ENCODE measurements around the gene PPIB. TPM values are rescaled to one million over a fixed set of nuclear protein-coding genes. Genes with fewer than 3 reads are reported as not detected.

PPIB gene
- total and polyA plus RNA-seq, 5 experiments from 2014 or later: 154 to 581 (median 431) TPM

- DNase-seq (no peak), ATAC-seq (no peak)
- Mint-ChIP-seq H3K27ac (peak overlapping the region in 5 of 10 donors; percentile 29 to 55 (median 51)), H3K4me3 (peak overlapping the region in 1 of 10 donors; percentile 48), H3K4me1 (peaks cover 21 to 53% (median 47%) of the 10 kb centered on the region in 4 donors), H3K36me3 (peaks cover 6 to 59% (median 12%) of the 10 kb centered on the region in 3 donors), H3K27me3 (peaks cover 0 to 7% (median under 1%) of the 10 kb centered on the region in 5 donors), H3K9me3 (no peaks in the 10 kb centered on the region)
- POLR2A ChIA-PET: interaction anchor here (0.7 kb wide), 2 partner anchors 203 to 481 kb away, joined by 3 to 4 read pairs; no protein-coding TSS in a partner anchor
Measured at GRCh38 chr15:64155802-64156651, 6.8 kb downstream of the PPIB start.

- H3K36me3 Mint-ChIP-seq: peaks cover 0 to 42% (median 6%) of the 10 kb centered on the region in 3 donors
Measured at GRCh38 chr15:64153480-64154367, 9.1 kb downstream of the PPIB start.

GRCh38 chr15:64152507-64153387, 10.1 kb downstream of the PPIB start:
- Mint-ChIP-seq H3K4me1 (peaks cover 14 to 48% (median 40%) of the 10 kb centered on the region in 4 donors), H3K9me3 (no peaks in the 10 kb centered on the region), H3K36me3 (peaks cover 0 to 32% (median 3%) of the 10 kb centered on the region in 3 donors), H3K27me3 (peaks cover 0 to 10% (median 1%) of the 10 kb centered on the region in 5 donors), H3K27ac (peak overlapping the region in 4 of 10 donors; percentile 40 to 80 (median 60)), H3K4me3 (peak overlapping the region; percentile 58 to 92 (median 80))
- DNase-seq: peak in 3 of 10 donors; percentile 22 to 29 (median 27)
- POLR2A ChIA-PET: interaction anchor here (0.5 to 3.0 kb wide), 6 partner anchors 8 to 1281 kb away, joined by 3 to 38 read pairs (median 6); partner anchors contain the start of genes CIAO2A, PPIB and SNX1
- ATAC-seq: peak in 1 of 2 donors; percentile 13

More at GRCh38 chr15:64153480-64154367, 9.1 kb downstream of the PPIB start:
- peak; percentile 78 to 93 (median 90) for DNase-seq
- Mint-ChIP-seq H3K4me3 (peak overlapping the region; percentile 51 to 92 (median 82)), H3K27ac (peak overlapping the region in 8 of 10 donors; percentile 25 to 92 (median 68)), H3K4me1 (peaks cover 20 to 54% (median 49%) of the 10 kb centered on the region in 4 donors), H3K27me3 (peaks cover 0 to 10% (median 1%) of the 10 kb centered on the region in 5 donors), H3K9me3 (no peaks in the 10 kb centered on the region)
- POLR2A ChIA-PET: interaction anchor here (0.5 to 3.0 kb wide), 6 partner anchors 9 to 1282 kb away, joined by 3 to 38 read pairs (median 6); partner anchors contain the start of genes CIAO2A, PPIB and SNX1
- peak; percentile 85 to 94 for ATAC-seq

GRCh38 chr15:64151727-64152506, 10.9 kb downstream of the PPIB start, which contains the start of gene SNX22:
Gene SNX22, plus strand, starts transcription at chr15:64151731. Its CDS starts 45 bp downstream, at chr15:64151776.
- Mint-ChIP-seq H3K27me3 (peaks cover 0 to 10% (median 1%) of the 10 kb centered on the region in 5 donors), H3K36me3 (peaks cover 0 to 24% (median 3%) of the 10 kb centered on the region in 3 donors), H3K9me3 (no peaks in the 10 kb centered on the region), H3K4me3 (peak within 1 kb of the TSS; percentile 58 to 92 (median 78)), H3K4me1 (peaks cover 14 to 46% (median 37%) of the 10 kb centered on the region in 4 donors), H3K27ac (peak within 1 kb of the TSS in 3 of 10 donors; percentile 27 to 83 (median 40))
- POLR2A ChIA-PET: interaction anchor here (1.1 to 3.8 kb wide), 3 partner anchors 10 to 57 kb away, joined by 3 to 38 read pairs (median 20); partner anchors contain the start of gene PPIB
- ATAC-seq (peak; percentile 38 to 43), DNase-seq (peak in 6 of 10 donors; percentile 23 to 43 (median 36))

- Mint-ChIP-seq H3K9me3 (no peaks in the 10 kb centered on the region), H3K27ac (peak overlapping the region in 4 of 10 donors; percentile 10 to 43 (median 26)), H3K36me3 (peaks cover 0 to 9% (median 0%) of the 10 kb centered on the region in 3 donors), H3K4me1 (peaks cover 14 to 40% (median 35%) of the 10 kb centered on the region in 4 donors), H3K27me3 (peaks cover 0 to 10% (median 1%) of the 10 kb centered on the region in 5 donors), H3K4me3 (peak overlapping the region in 9 of 10 donors; percentile 9 to 63 (median 45))
- ATAC-seq (no peak), DNase-seq (no peak)
- POLR2A ChIA-PET: interaction anchor here (1.6 to 3.8 kb wide), 2 partner anchors 13 to 55 kb away, joined by 5 to 20 read pairs; partner anchors contain the start of genes PPIB and SNX1
Measured at GRCh38 chr15:64149893-64150578, 12.8 kb downstream of the PPIB start.

GRCh38 chr15:64149424-64149823, 13.4 kb downstream of the PPIB start:
- Mint-ChIP-seq H3K4me3 (peak overlapping the region in 7 of 10 donors; percentile 9 to 63 (median 38)), H3K27me3 (peaks cover 0 to 10% (median 1%) of the 10 kb centered on the region in 5 donors), H3K9me3 (no peaks in the 10 kb centered on the region), H3K36me3 (peaks cover 0 to 12% (median 2%) of the 10 kb centered on the region in 3 donors), H3K27ac (peak overlapping the region in 5 of 10 donors; percentile 1 to 35 (median 10)), H3K4me1 (peaks cover 14 to 39% (median 35%) of the 10 kb centered on the region in 4 donors)
- no peak for ATAC-seq
- POLR2A ChIA-PET: interaction anchor here (1.6 to 3.8 kb wide), 2 partner anchors 13 to 54 kb away, joined by 5 to 20 read pairs; partner anchors contain the start of genes PPIB and SNX1
- DNase-seq: no peak

GRCh38 chr15:64148581-64148980, 14.2 kb downstream of the PPIB start:
- peaks cover 0 to 12% (median 2%) of the 10 kb centered on the region in 3 donors for H3K36me3 Mint-ChIP-seq
- H3K27ac Mint-ChIP-seq: no peak overlapping the region
- peaks cover 12 to 34% (median 32%) of the 10 kb centered on the region in 4 donors for H3K4me1 Mint-ChIP-seq

GRCh38 chr15:64148168-64148567, 14.7 kb downstream of the PPIB start:
- ATAC-seq (no peak), DNase-seq (no peak)
- no peak overlapping the region for H3K27ac Mint-ChIP-seq
- H3K4me1 Mint-ChIP-seq: peaks cover 10 to 29% (median 28%) of the 10 kb centered on the region in 4 donors
- H3K27me3 Mint-ChIP-seq: peaks cover 0 to 7% (median 0%) of the 10 kb centered on the region in 5 donors
- POLR2A ChIA-PET: interaction anchor here (0.6 to 3.8 kb wide), 3 partner anchors 14 to 1095 kb away, joined by 4 to 20 read pairs (median 5); partner anchors contain the start of gene PPIB
- H3K36me3 Mint-ChIP-seq: peaks cover 0 to 16% (median 2%) of the 10 kb centered on the region in 3 donors
- H3K4me3 Mint-ChIP-seq: no peak overlapping the region
- no peaks in the 10 kb centered on the region for H3K9me3 Mint-ChIP-seq

More at GRCh38 chr15:64148581-64148980, 14.2 kb downstream of the PPIB start:
- Mint-ChIP-seq H3K4me3 (no peak overlapping the region), H3K9me3 (no peaks in the 10 kb centered on the region), H3K27me3 (peaks cover 0 to 10% (median 1%) of the 10 kb centered on the region in 5 donors)
- no peak for ATAC-seq
- POLR2A ChIA-PET: interaction anchor here (0.6 to 3.8 kb wide), 3 partner anchors 14 to 1095 kb away, joined by 4 to 20 read pairs (median 5); partner anchors contain the start of gene PPIB
- DNase-seq: no peak

- POLR2A ChIA-PET: interaction anchor here (1.2 kb wide), 1 partner anchor 15 kb away, joined by 4 read pairs; no protein-coding TSS in a partner anchor
- H3K27me3 Mint-ChIP-seq: peaks cover 0 to 4% (median 0%) of the 10 kb centered on the region in 5 donors
- peak overlapping the region in 1 of 10 donors; percentile 47 for H3K27ac Mint-ChIP-seq
- DNase-seq (no peak), ATAC-seq (no peak)
- peaks cover 0 to 23% (median 5%) of the 10 kb centered on the region in 3 donors for H3K36me3 Mint-ChIP-seq
- no peaks in the 10 kb centered on the region for H3K9me3 Mint-ChIP-seq
- no peak overlapping the region for H3K4me3 Mint-ChIP-seq
- peaks cover 10 to 22% (median 20%) of the 10 kb centered on the region in 4 donors for H3K4me1 Mint-ChIP-seq
Measured at GRCh38 chr15:64146885-64147681, 15.7 kb downstream of the PPIB start.

All from naive thymus-derived CD8-positive, alpha-beta T cell (primary cell).